C4-2B (cell line): ENCODE measurements around the gene AXL.

ENCODE experiments used
- ZFX ChIP-seq: fragments of 450-650 bp; IDR thresholded peaks from 2 replicates; pipeline ENCODE4 v1.6.1; 2017
- TF ChIP-seq, protein P1 (sequence below): fragments of 450-650 bp; conservative IDR thresholded peaks from 2 replicates; pipeline ENCODE4 v1.5.1; 2017; ENCODE audit warnings: mild to moderate bottlenecking

- TF ChIP-seq, protein P1, sequence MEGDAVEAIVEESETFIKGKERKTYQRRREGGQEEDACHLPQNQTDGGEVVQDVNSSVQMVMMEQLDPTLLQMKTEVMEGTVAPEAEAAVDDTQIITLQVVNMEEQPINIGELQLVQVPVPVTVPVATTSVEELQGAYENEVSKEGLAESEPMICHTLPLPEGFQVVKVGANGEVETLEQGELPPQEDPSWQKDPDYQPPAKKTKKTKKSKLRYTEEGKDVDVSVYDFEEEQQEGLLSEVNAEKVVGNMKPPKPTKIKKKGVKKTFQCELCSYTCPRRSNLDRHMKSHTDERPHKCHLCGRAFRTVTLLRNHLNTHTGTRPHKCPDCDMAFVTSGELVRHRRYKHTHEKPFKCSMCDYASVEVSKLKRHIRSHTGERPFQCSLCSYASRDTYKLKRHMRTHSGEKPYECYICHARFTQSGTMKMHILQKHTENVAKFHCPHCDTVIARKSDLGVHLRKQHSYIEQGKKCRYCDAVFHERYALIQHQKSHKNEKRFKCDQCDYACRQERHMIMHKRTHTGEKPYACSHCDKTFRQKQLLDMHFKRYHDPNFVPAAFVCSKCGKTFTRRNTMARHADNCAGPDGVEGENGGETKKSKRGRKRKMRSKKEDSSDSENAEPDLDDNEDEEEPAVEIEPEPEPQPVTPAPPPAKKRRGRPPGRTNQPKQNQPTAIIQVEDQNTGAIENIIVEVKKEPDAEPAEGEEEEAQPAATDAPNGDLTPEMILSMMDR: no peak
- TF ChIP-seq ZFX: no peak
These were observed 76.5 kb downstream of the AXL start for GRCh38 chr19:41295499-41295898.
